SH-SY5Y (cell line): ENCODE measurements around the gene SH3GL2.

Experiments used
- GATA2 ChIP-seq: IDR thresholded peaks from 2 replicates; pipeline ENCODE4 v1.6.1; 2011; ENCODE audit warnings: mild to moderate bottlenecking, low read depth, low read length
- GATA3 ChIP-seq: IDR thresholded peaks from 2 replicates; pipeline ENCODE4 v1.6.1; 2011; ENCODE audit warnings: low read depth, mild to moderate bottlenecking, low read length, moderate library complexity

DNA sequence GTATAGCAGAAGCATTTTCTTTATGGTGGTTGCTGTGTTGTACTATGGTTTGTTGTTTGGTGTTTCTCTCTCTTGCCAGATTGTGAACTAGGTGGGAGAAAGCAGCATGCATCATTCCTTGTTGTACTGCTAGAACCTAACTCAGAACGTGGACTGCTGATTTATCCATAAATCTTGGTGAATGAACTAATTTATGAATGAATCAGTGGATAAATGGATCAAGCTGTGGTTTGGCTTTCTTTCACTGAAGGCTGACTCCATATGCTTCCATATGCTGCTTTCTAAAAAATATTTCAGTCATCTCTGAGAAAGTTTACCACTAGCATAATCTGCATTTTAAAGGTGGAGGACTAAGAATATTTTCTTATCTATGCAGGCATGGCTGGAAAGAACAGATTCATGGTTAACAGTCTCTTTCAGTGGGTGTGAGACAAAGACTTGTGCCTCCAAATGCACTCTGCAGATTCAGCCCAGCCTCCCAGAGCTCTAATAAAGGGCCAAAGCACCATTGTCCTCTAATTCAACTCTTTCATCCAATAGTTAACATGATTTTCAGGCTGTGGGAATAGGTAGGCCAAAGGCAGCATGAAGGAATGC, 237.7 kb downstream of the SH3GL2 start:
- TF ChIP-seq GATA3 (no peak), GATA2 (no peak)
